ENCODE measurements around the gene IQGAP2. TPM values are rescaled to one million over a fixed set of nuclear protein-coding genes. Genes with fewer than 3 reads are reported as not detected.

Gene IQGAP2
- total RNA-seq, 1 donor from 2014 or later, result 0.16 TPM

- DNase-seq (ENCODE audit: low read depth), result no peak
Measured at GRCh38 chr5:76475385-76475784, 72.3 kb downstream of the IQGAP2 start.

DNA sequence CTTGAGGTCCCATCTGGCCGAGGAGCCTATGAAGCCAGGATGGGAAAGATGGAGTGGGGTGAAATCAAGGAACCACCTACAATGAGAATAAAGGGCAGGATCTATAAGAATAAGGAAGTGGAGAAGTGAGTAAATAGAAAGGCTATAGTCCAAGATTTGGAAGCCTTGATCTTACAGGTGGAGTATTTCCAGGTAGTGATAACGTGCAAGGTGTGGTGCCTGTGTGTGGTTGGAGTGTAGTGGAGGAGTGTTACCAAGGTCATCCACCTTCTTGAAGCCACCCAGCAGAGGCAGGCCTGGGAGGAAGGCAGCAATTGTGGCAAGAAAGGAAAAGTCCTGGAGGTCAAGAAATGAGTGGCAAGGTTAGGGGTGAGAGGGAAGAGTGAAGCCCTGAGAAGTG lies 72.9 kb downstream of the IQGAP2 start:
- DNase-seq (ENCODE audit: low read depth), result no peak

DNA sequence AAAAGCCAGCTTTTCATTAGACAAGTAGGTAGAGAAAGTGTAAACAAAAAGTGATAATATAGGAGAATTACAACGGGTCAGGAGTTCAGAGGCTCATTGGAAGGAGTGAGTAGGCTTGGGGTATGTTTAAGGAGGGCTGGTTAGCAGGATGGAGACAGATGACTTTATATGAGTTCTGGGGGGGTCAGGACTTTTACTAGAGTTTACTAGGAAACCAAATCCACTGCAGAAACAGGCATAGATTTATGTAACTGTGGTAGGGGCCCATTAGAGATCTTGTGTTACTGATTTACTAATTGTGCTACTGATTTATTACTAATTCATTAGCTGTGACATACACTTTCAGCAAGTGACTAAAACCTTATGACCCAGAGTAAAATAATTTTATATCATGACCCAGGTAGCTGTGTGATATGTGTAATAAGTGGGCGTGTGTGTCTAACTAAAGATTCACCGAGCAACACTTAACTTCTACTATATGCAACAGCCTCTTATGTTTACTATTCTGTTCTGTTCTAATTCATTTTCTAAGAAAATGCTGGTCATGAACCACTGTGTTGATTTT lies 73.5 kb downstream of the IQGAP2 start:
- DNase-seq (ENCODE audit: low read depth), result no peak

DNA sequence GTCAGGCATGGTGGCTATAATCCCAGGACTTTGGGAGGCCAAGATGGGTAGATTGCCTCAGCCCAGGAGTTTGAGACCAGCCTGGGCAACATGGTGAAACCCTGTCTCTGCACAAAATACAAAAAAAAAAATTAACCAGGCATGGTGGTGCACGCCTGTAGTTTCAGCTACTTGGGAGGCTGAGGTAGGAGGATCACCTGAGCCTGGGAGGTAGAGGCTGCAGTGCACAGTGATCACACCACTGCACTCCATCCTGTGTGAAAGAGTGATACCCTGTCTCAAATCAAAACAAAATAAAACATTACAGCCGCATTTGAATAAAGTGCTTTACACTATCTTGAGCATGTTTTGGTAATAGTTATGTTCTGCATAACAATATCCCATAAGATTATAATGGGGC lies 74.0 kb downstream of the IQGAP2 start:
- DNase-seq (ENCODE audit: low read depth), result no peak

- DNase-seq (ENCODE audit: low read depth), result no peak
Measured at GRCh38 chr5:76477571-76477970, 74.5 kb downstream of the IQGAP2 start.

GRCh38 chr5:76479281-76479680 lies 76.2 kb downstream of the IQGAP2 start:
- DNase-seq (ENCODE audit: low read depth), result no peak

GRCh38 chr5:76479973-76480667 lies 77.0 kb downstream of the IQGAP2 start:
- no peak for DNase-seq (ENCODE audit: low read depth)

GRCh38 chr5:76482984-76483383 lies 79.9 kb downstream of the IQGAP2 start:
- DNase-seq (ENCODE audit: low read depth), result no peak

DNA sequence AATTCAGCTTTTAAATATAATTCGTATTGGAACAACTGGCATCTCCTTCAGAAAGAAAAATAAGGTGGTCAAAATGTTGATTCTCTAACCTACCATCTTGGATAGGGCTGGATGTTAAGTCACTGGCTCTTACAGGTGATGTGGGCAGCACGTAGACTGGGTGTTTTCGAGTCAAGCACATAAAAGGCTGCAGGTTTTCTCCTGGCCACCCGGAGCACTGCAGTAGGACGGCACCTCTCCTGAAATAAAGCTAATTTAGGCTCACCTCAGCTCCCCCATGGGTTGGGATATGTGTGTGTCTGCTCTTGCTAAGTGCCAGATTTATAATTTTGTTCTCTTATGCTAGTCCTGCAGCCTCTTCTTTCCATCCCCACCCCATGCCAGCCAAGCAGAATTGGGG lies 80.3 kb downstream of the IQGAP2 start:
- DNase-seq (ENCODE audit: low read depth), result no peak

- DNase-seq (ENCODE audit: low read depth), result no peak
Measured at GRCh38 chr5:76483881-76484280, 80.8 kb downstream of the IQGAP2 start.

GRCh38 chr5:76485511-76485910 lies 82.4 kb downstream of the IQGAP2 start:
- no peak for DNase-seq (ENCODE audit: low read depth)

GRCh38 chr5:76487386-76487785 lies 84.3 kb downstream of the IQGAP2 start:
- DNase-seq (ENCODE audit: low read depth), result no peak

DNA sequence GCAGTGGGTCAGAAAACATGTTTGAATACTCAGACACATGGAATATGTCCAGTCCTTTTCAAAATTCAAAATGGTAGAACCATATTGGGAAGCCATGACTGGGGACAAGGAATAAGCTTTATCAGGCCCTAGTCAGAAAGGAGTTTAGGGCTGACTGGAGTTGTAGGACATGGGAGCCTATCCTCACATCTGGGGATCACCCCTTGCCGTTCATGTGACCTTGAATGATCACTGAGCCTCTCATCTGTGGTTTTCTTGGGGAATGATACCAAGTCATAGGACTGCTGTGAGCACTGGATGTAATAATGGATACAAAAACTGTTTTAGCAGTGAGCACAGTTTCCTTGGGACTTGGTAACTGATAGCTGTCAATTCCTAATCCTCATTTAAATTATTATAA lies 84.7 kb downstream of the IQGAP2 start:
- no peak for DNase-seq (ENCODE audit: low read depth)

DNA sequence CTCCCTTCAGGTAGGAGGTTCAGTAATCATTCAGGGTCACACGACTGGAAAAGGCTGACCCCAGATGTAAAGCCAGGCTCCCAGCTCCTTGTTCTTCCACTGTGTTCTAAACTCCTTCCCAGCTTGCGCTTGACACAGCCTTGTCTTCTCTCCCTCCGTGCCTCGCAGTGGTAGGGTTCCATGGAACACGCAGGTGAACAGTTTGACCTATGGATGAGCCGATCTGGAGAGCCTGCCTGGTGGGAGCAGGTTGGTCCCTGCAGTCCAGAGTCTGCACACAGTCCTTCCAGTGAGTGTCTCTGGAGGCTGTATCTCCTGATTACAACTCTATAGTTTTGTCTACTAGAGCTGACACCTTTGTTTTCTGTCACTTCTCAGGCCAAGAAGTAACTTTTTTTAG lies 85.9 kb downstream of the IQGAP2 start:
- no peak for DNase-seq (ENCODE audit: low read depth)

- no peak for DNase-seq (ENCODE audit: low read depth)
Measured at GRCh38 chr5:76489877-76490688, 87.0 kb downstream of the IQGAP2 start.

- no peak for DNase-seq (ENCODE audit: low read depth)
Measured at GRCh38 chr5:76490960-76491359, 87.9 kb downstream of the IQGAP2 start.

DNA sequence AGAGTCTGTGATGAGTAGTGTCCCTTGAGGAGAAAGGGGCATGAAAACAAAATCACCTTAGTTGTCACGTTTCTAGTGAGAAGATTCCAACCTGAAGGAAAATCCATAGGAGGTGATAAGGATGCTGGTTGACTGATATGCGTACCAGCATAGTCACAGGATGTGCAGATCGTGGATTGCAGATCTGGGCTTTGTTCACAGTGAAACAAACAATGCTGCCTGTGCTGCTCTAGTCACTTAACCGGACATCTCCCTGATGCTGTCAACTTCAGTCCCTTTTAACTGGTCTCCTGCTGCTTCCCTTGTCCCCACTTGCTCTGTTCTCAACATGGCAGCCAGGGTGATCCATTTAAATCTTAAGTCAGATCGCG lies 89.7 kb downstream of the IQGAP2 start:
- DNase-seq (ENCODE audit: low read depth), result no peak

DNA sequence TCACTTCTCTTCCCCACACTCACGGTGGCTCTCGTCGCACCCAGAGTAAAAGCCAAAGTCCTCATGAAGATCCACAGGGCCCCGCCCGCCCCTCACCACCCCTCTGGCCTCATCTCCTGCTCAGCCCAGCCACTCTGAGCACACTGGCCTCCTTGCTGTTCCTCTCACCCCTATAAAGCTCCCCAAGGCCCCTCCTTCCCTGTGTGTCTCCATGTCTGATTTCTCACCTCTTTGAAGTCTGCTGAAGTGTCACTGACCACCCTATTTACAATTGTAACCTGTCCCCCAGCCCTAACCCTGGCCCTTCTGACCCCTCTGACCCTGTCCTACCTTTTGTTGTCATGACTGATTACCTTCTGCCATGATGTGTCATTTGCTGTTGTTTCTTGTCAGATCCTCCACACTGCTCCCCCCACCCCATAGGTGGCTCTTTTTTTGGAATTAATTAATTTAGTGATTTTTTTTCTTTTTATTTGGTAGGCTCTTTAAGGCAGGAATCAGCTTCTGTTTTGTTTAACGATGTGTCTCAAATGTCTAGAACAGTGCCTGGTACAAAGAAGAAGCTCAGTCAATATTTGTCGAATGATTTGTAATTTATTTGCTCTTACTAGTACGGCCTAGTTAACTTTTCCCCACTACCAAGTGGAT lies 90.2 kb downstream of the IQGAP2 start:
- no peak for DNase-seq (ENCODE audit: low read depth)

DNA sequence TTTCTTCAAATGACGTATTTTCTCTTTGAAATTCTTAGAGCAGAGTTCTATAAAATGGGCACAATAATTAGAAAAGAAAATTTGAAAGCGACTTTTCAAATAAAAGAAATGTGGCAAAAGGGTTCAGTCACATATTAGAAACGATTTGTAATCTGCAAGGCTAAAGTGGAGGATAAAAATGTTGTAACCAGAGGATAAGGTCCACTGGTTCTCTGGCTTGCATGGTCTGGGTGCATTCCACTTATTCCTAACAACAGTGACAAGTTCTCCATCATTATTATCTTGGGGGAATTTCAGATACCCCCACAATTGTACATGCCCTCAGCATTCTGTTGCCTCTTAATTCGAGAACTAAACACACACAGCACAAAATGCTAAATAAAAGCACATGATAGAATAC lies 91.1 kb downstream of the IQGAP2 start:
- no peak for DNase-seq (ENCODE audit: low read depth)

DNA sequence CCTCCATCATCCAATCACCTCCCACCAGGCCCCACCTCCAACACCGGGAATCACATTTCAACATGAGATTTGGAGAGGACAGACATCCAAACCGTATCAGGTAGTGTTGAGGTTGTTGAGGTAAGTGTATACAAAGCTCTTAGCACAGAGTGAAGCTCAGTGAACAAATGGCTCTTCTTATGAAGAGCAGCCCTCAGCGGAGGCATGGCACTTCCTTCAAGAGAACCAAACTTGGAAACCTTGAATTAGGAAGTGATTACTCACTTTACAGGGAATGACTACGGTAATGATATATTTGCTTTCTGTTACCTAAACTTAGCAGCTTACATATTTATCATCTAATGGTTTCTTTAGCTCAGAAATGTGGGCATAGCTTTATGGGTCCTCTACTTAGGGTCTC lies 92.8 kb downstream of the IQGAP2 start:
- no peak for DNase-seq (ENCODE audit: low read depth)

DNA sequence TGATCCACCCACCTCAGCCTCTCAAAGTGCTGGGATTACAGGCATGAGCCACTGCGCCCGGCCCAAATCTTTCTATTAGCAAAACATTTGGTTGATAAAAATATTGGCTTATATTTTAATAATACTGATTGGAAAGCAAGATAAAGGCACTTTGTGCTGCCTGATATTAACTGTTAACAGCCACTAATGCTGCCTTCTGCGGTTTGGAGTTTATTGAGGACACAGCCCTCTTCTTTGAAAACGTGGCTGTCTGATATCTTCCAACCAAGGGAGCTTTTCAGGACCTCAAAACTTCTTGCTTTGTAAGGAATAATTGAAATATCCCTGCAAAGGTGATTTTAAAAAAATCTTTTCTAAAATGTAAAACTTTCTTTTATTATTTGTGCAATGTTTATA lies 94.0 kb downstream of the IQGAP2 start:
- DNase-seq (ENCODE audit: low read depth), result no peak
